22Rv1 (cell line): ENCODE measurements around the gene SAMMSON.

Experiments used
- CTCF ChIP-seq: fragments of 450-650 bp; IDR thresholded peaks from 2 replicates; pipeline ENCODE4 v1.5.1; 2017; ENCODE audit warnings: mild to moderate bottlenecking
- ZFX ChIP-seq: fragments of 450-650 bp; IDR thresholded peaks from 2 replicates; pipeline ENCODE4 v1.6.1; 2017; ENCODE audit warnings: antibody characterized with exemption, borderline replicate concordance

GRCh38 chr3:70076396-70076795 lies 76.9 kb downstream of the SAMMSON start:
- TF ChIP-seq CTCF (no peak), ZFX (no peak)
